Hippocampal formation (tissue), 2 donors: ENCODE results near the gene CYLD.
A peak's percentile ranks its signal among the peaks of the same experiment; 100 is the strongest.

Experiments
- DNase-seq, 2 donors: peaks; one replicate each; lab custom pipeline; 2025; lab: John Stamatoyannopoulos, UW

The CYLD gene

GRCh38 chr16:50711862-50712559, 29.9 kb upstream of the CYLD start:
- DNase-seq, result peak; percentile 44 to 75

- no peak for DNase-seq
Measured at GRCh38 chr16:50712560-50712898, 29.4 kb upstream of the CYLD start.

DNA sequence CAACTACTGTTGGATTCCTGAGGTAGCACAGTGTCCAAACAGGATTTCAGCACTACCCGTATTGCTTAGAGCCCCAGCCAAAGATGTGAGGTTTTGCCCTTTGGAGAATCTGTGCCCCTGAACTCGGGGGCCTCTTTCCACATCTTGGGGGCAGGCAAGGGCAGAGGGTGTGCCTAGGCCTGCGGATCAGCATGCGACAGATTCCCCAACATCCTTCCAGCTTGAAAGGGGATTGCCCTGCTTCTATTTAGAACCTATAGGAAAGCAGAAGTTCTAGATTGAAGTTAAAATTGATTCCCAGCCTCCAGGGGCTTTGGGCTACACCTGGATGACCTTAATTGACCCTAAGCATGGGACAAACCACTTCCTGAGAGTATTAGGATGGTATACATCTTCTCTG, 28.9 kb upstream of the CYLD start:
- DNase-seq, result no peak

- no peak for DNase-seq
Measured at GRCh38 chr16:50717091-50717490, 24.8 kb upstream of the CYLD start.

GRCh38 chr16:50717494-50717893, 24.4 kb upstream of the CYLD start:
- no peak for DNase-seq

DNA sequence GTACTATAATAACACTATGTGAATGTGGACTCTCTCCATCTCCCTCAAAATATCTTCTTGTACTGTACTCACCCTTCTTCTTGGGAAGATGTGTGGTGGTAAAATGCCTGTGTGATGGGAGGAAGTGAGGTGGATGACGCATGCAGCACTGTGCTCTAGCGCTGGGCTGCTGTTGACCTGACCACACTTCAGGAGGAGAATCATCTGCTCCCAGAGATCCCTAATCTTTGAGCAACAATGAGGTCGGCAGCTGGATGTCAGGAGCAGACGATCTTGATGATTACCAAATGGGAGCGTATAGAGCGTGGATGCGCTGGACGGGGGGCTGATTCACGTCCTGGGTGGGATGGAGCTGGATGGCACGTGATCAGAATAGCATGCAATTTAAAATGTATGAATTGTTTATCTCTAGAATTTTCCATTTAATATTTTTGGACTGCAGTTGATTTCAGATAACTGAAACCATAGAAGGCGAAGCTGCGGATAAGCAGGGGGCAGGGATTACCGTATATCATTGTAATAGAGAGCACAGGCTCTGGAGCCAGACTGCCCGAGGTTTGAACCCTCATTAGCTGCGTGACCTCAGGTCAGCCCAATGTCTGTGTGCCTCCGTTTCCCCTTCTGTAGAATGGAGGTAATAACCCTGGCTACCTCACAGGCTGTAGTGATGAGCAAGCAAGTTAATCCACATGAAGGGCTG, 23.7 kb upstream of the CYLD start:
- DNase-seq, result no peak

DNA sequence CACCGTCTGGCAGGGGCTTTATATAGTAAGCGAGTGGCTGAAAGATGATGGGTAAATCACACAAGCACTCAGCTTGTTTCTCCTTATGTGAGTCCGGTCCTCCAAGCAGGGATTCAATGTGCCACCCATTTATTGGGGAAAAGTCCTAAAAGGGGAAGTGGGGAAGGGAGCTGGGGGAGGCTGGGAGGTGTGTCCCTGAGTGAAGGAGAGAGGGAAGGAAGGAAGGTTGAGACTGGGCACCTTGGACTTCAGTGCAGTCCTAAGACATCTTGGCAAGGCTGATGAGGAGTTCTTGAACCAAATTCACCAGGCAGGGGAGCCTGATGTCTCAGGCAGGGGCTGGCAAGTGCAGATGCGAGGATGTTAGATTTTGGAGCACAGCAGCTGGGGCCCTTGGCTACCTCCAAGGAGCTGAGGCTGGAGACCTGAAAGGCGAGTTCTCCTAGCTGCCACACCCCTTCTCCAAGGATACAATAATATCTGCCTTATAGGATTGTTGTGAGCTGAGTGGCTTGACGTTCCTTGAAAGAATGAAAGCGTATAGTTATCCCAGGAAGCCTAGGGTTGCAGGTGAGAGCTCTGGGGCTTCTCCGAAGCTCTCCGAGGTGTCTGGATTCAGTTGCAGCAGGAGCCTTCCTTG, 23.0 kb upstream of the CYLD start:
- no peak for DNase-seq

DNA sequence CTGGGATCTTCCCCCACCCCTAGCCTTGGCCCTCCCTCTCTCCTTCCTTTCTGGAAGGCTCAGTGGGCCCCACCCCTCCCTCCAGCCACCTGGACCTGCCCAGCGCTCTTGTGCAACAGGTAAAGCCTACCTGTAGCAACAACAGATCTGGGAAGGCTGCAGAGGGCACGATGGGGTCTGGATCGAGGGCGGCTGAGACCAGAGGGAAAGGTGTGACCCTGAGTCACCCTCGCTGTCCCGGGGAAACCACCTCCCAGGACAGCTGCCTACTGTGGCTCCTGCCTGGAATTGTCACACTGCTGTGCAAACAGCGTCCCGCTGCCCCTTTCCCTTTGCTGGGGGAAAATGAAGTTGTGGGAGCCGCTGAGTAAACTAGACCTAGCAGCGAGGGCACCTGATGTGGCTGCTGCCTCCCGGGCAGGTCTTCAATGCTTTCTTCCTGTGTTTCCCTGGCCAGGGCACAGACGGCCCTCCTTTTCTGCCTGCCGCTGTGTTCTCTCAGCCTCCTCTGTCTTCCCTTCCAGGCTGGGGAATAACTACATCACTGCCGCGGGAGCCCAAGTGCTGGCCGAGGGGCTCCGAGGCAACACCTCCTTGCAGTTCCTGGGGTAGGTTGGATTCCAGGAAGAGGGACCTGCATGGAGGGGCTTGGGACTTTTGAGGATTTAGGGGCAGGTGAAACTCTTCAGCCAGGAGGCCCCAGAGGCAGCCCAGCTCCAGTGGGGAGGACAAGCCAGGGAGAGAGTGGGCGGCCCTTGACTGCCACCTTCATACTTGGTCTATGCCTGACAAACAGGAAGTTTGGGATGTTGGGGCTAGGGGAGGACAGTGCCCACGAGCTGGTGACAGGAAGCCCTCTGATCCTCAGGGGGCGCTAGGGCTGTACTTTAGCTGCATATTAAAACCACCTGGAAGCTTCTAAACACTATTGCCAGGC, 22.2 kb upstream of the CYLD start:
- no peak for DNase-seq

GRCh38 chr16:50721549-50722404, 20.1 kb upstream of the CYLD start:
- no peak for DNase-seq

DNA sequence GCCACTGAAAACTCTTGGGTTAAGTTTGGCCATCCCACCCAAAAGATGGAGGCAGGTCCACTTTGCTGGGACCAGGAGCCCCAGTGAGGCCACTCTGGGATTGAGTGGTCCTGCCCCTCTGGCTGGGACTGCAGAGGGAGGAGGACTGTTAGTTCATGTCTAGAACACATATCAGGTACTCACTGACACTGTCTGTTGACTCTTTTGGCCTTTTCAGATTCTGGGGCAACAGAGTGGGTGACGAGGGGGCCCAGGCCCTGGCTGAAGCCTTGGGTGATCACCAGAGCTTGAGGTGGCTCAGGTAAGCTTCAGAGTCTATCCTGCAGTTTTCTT, 19.5 kb upstream of the CYLD start:
- no peak for DNase-seq

- no peak for DNase-seq
Measured at GRCh38 chr16:50722960-50723359, 18.9 kb upstream of the CYLD start.

DNA sequence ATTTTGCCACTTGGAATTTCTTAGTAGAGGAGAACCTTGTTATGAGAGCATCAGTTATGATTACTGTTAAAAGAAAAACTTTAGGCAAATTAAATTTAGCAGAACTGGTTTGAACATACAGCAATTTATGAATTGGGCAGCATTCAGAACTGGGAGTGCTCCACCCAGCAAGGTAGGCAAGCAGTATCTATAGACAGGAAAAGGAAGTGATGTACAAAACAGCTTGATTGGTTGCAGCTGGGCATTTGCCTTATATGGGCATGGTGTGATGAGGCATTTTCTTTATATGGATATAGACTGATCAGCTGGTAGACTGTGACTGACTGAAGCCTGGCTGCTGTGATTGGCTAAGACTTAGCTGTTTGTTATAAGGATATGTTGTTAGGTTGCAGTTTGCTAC, 17.6 kb upstream of the CYLD start:
- DNase-seq, result no peak

GRCh38 chr16:50731130-50731988, 10.5 kb upstream of the CYLD start:
- no peak for DNase-seq

DNA sequence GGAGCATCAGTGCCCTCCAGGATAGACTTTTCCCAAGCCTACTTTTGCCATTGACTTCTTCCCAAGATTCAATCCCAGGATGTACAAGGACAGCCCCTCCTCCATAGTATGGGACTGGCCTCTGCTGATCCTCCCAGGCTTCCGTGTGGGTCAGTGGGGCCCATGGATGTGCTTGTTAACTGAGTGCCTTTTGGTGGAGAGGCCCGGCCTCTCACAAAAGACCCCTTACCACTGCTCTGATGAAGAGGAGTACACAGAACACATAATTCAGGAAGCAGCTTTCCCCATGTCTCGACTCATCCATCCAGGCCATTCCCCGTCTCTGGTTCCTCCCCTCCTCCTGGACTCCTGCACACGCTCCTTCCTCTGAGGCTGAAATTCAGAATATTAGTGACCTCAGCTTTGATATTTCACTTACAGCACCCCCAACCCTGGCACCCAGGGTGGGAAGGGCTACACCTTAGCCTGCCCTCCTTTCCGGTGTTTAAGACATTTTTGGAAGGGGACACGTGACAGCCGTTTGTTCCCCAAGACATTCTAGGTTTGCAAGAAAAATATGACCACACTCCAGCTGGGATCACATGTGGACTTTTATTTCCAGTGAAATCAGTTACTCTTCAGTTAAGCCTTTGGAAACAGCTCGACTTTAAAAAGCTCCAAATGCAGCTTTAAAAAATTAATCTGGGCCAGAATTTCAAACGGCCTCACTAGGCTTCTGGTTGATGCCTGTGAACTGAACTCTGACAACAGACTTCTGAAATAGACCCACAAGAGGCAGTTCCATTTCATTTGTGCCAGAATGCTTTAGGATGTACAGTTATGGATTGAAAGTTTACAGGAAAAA, 9.7 kb upstream of the CYLD start:
- DNase-seq, result no peak

DNA sequence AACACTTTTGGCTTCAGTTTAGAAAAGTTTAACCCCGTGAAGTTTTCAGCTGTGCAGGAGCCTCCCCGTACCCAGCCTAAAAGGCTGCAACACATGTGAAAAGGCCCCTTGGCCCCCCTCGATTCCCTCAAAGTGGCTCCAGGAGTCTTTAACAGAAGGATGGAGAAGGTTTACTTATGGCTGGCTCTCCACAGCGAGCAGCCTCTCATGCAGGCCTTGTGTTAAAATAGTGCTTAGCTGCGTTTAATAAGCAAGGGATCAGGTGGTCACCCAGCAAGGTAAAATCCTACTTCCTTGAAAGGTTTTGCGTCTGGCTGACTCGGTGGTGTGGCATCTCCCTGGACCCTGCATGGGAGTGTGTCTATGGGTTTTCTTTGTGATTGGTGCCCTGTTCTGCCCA, 8.4 kb upstream of the CYLD start:
- no peak for DNase-seq

- DNase-seq, result no peak
Measured at GRCh38 chr16:50735629-50736122, 6.2 kb upstream of the CYLD start.

DNA sequence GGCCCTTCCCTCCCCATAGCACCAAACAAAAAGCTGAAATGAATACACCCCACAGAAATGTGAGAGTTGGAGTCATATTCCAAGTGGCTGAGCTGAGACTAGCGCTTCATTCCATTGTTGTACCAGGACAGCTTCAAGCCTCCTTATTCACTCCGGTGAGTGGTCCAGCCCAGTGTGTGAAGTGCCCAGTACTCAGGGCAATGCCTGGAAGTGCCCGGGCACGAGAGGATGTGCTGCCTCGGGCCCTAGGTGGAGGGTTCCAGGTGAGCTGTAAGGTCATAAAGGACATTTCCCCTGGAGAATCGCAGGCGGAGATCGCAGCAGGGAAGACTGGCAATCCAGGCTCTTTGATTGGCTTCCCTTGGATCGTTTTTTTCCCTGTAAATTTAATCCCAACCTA, 5.4 kb upstream of the CYLD start:
- no peak for DNase-seq

GRCh38 chr16:50737420-50737959, 4.4 kb upstream of the CYLD start:
- no peak for DNase-seq

DNA sequence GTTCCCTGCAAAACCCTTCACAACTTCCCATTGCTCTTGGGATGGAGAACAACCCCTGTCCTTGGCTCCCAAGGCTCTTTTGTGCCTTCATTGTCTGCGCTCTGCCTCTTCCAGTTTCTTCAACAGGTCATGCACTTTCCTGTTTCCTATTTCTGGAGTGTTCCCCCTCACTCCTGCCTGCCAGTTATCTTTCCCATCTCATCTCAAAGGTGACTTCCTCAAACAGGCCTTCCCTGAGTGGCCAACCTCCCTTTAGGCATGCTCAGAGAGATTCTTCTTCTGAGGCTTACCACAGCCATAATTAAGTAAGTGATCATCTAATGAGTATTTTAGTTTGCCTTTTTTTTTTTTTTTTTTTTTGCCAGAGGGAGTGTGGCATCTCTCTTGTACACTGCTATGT, 2.9 kb upstream of the CYLD start:
- no peak for DNase-seq
